ENCODE data around the gene FAM110A. TPM values are rescaled to one million over a fixed set of nuclear protein-coding genes. Genes with fewer than 3 reads are reported as not detected.

Gene FAM110A
- total RNA-seq, result 1.2 and 1.9 TPM in 2 replicates

DNA sequence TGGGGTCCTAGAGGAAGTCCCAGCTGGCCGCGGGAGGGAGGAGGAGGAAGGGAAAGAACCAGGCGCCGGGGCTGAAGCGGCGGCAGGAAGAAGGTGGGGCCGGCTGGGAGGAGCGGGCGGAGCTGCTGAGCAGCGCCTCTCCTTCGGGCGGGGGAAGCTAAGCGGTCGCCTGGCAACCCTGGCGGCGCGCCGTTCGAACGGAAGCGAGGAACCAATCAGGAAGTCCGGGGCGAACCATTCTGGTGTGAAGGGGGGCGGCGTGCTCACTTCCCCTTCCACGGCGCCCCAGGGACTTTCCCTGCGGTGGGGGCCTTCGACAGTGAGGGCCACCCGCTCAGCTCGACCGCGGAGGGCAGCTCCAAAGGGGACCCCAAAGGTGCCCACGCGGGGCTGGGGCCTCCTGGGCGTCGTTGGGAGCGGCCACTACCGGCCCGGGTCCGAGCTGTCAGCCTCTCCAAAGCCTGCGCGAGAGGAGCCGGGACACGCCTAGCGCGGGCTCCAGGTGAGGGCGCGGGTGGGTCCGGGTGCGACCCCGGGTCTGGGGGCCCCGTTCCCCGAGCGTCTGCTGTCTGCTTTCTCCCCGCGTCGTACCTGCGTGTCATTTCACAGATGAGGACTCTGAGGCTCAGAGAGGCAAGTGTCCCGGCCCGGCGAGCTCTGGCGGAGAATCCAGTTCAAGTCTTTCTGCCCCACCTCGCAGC, at the start of gene FAM110A:
TSS of gene FAM110A (plus strand) at position 266 of the 701 bp plus-strand sequence. CDS start 11,090 bp downstream, outside the sequence.

Other genes with a start within 250 kb of the FAM110A start
- under 0.01 TPM in 1 of 2 replicates, not detected in the other for gene TCF15, start 223.4 kb upstream of the FAM110A start, total RNA-seq
- 48.5 and 85.9 TPM in 2 replicates for gene SRXN1, start 180.5 kb upstream of the FAM110A start, total RNA-seq
- gene SCRT2, start 157.9 kb upstream of the FAM110A start, total RNA-seq, result not detected in 2 replicates
- gene SLC52A3, start 65.2 kb upstream of the FAM110A start, total RNA-seq, result not detected in 2 replicates
- not detected in 2 replicates for gene ANGPT4, start 82.6 kb downstream of the FAM110A start, total RNA-seq
- gene RSPO4, start 168.6 kb downstream of the FAM110A start, total RNA-seq, result not detected in 2 replicates